Fibroblast of peridontal ligament (primary cell): ENCODE measurements around the gene GAR1.
"Not testable (repeated sequence)": the region's sequence is repeated elsewhere in the genome, so short reads cannot be mapped to it uniquely, and the experiment has no call there.

Experiments used
- DNase-seq: peaks from one replicate; pipeline ENCODE4 v3.0.0-alpha.2; 2010; ENCODE audit errors: extremely low read depth

Gene GAR1

GRCh38 chr4:109846395-109847098 is 31.0 kb downstream of the GAR1 start:
- DNase-seq: no peak

- DNase-seq: no peak
These were observed 32.4 kb downstream of the GAR1 start, which contains the start of gene LRIT3 for GRCh38 chr4:109847896-109848442. Gene LRIT3, plus strand, starts transcription at chr4:109848107. Its CDS starts 95 bp downstream, at chr4:109848202.

GRCh38 chr4:109848501-109848900 is 32.9 kb downstream of the GAR1 start:
- DNase-seq: no peak

- no peak for DNase-seq
These were observed 35.0 kb downstream of the GAR1 start for GRCh38 chr4:109850601-109851000.

GRCh38 chr4:109859426-109860300 is 44.1 kb downstream of the GAR1 start:
- DNase-seq: not testable (repeated sequence)

- no peak for DNase-seq
These were observed 45.7 kb downstream of the GAR1 start for GRCh38 chr4:109861271-109861670.

- no peak for DNase-seq
These were observed 46.5 kb downstream of the GAR1 start for GRCh38 chr4:109861916-109862511.

- no peak for DNase-seq
These were observed 48.6 kb downstream of the GAR1 start for GRCh38 chr4:109864134-109864533.

- DNase-seq: no peak
These were observed 54.5 kb downstream of the GAR1 start for GRCh38 chr4:109870061-109870460.

- DNase-seq: no peak
These were observed 56.5 kb downstream of the GAR1 start for GRCh38 chr4:109872065-109872464.

- no peak for DNase-seq
These were observed 57.5 kb downstream of the GAR1 start for GRCh38 chr4:109872950-109873656.

GRCh38 chr4:109873791-109874514 is 58.4 kb downstream of the GAR1 start:
- DNase-seq: peak; percentile 27
